ENCODE measurements around the gene ARHGEF38.

ARHGEF38 gene

DNA sequence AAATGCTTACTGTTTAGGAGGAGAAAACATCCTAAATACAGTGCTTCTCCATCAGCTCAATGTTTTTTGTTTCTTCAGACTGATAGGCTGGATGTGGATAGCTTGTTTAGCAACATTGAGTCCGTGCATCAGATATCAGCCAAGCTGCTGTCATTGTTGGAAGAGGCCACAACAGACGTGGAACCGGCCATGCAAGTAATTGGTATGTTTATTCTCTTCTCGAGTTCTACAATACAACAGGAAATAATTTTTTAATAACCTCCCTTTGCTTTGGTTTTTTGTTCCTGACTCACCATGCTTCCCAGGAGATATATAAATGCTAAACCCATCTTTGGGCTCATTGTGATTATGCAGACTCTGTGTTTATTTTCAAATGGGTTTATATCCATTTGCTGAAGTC lies 60.9 kb downstream of the ARHGEF38 start:
- in situ Hi-C loops (cut with MboI; ENCODE audit: low pct_unique_long_range_greater_than_20kb, low sequenced_read_pairs, unreplicated experiment) = no loop called here
- no peak for DNase-seq (ENCODE audit: low spot score)
- TF ChIP-seq, protein P1, sequence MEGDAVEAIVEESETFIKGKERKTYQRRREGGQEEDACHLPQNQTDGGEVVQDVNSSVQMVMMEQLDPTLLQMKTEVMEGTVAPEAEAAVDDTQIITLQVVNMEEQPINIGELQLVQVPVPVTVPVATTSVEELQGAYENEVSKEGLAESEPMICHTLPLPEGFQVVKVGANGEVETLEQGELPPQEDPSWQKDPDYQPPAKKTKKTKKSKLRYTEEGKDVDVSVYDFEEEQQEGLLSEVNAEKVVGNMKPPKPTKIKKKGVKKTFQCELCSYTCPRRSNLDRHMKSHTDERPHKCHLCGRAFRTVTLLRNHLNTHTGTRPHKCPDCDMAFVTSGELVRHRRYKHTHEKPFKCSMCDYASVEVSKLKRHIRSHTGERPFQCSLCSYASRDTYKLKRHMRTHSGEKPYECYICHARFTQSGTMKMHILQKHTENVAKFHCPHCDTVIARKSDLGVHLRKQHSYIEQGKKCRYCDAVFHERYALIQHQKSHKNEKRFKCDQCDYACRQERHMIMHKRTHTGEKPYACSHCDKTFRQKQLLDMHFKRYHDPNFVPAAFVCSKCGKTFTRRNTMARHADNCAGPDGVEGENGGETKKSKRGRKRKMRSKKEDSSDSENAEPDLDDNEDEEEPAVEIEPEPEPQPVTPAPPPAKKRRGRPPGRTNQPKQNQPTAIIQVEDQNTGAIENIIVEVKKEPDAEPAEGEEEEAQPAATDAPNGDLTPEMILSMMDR (IDR thresholded peaks at IDR 0.05; ENCODE audit: extremely low read depth, insufficient read depth, missing control alignments) = no peak

- in situ Hi-C loops (cut with MboI; ENCODE audit: low pct_unique_long_range_greater_than_20kb, low sequenced_read_pairs, unreplicated experiment) = no loop called here
- DNase-seq (ENCODE audit: low spot score) = no peak
- TF ChIP-seq, protein P1 (IDR thresholded peaks at IDR 0.05; ENCODE audit: extremely low read depth, insufficient read depth, missing control alignments) = no peak
These were observed 66.9 kb downstream of the ARHGEF38 start for GRCh38 chr4:105619188-105619931.

- DNase-seq (ENCODE audit: low spot score) = no peak
- TF ChIP-seq, protein P1 (IDR thresholded peaks at IDR 0.05; ENCODE audit: extremely low read depth, insufficient read depth, missing control alignments) = no peak
- in situ Hi-C loops (cut with MboI; ENCODE audit: low pct_unique_long_range_greater_than_20kb, low sequenced_read_pairs, unreplicated experiment) = no loop called here
These were observed 68.4 kb downstream of the ARHGEF38 start for GRCh38 chr4:105620640-105621323.

- DNase-seq (ENCODE audit: low spot score) = no peak
- in situ Hi-C loops (cut with MboI; ENCODE audit: low pct_unique_long_range_greater_than_20kb, low sequenced_read_pairs, unreplicated experiment) = no loop called here
- TF ChIP-seq, protein P1 (IDR thresholded peaks at IDR 0.05; ENCODE audit: extremely low read depth, insufficient read depth, missing control alignments) = no peak
These were observed 69.8 kb downstream of the ARHGEF38 start for GRCh38 chr4:105622269-105622668.

- no peak for DNase-seq (ENCODE audit: low spot score)
- in situ Hi-C loops (cut with MboI; ENCODE audit: low pct_unique_long_range_greater_than_20kb, low sequenced_read_pairs, unreplicated experiment) = no loop called here
- TF ChIP-seq, protein P1 (IDR thresholded peaks at IDR 0.05; ENCODE audit: extremely low read depth, insufficient read depth, missing control alignments) = no peak
These were observed 70.7 kb downstream of the ARHGEF38 start for GRCh38 chr4:105623099-105623498.

DNA sequence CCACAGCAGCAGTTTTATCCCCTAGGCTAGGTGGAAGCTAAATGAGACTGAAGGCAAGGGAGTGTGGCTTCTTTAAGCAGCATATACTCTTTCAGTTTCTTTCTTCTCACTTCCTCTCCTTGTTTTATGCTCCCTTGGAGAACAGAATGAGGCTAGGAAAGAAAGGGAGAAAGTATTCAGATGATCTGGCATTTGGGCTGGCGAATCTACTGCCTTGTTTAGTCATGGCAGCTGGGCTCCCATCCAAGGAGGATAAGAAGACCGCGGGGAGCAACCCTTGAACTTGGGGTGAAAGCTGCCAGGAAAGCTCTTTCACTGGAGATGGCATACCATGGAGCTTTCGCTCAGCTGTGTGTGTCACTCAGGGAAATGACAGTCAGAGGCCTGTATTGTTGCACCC lies 72.1 kb downstream of the ARHGEF38 start:
- TF ChIP-seq, protein P1 (IDR thresholded peaks at IDR 0.05; ENCODE audit: extremely low read depth, insufficient read depth, missing control alignments) = no peak
- DNase-seq (ENCODE audit: low spot score) = no peak
- in situ Hi-C loops (cut with MboI; ENCODE audit: low pct_unique_long_range_greater_than_20kb, low sequenced_read_pairs, unreplicated experiment) = no loop called here

Data from GM13977 (cell line).